ENCODE data around the gene PADI1.

- TF ChIP-seq CTCF (IDR thresholded peaks at IDR 0.05), result no peak
- no peak for TF ChIP-seq POLR2AphosphoS5 (IDR thresholded peaks at IDR 0.05)
- no peak for TF ChIP-seq EP300 (IDR thresholded peaks at IDR 0.05)
Measured at GRCh38 chr1:17258758-17259130, 53.8 kb downstream of the PADI1 start.
